ENCODE measurements around the gene FBXO3. TPM values are rescaled to one million over a fixed set of nuclear protein-coding genes. Genes with fewer than 3 reads are reported as not detected.
"Not testable (repeated sequence)": the region's sequence is repeated elsewhere in the genome, so short reads cannot be mapped to it uniquely, and the experiment has no call there.

The FBXO3 gene, protein sequence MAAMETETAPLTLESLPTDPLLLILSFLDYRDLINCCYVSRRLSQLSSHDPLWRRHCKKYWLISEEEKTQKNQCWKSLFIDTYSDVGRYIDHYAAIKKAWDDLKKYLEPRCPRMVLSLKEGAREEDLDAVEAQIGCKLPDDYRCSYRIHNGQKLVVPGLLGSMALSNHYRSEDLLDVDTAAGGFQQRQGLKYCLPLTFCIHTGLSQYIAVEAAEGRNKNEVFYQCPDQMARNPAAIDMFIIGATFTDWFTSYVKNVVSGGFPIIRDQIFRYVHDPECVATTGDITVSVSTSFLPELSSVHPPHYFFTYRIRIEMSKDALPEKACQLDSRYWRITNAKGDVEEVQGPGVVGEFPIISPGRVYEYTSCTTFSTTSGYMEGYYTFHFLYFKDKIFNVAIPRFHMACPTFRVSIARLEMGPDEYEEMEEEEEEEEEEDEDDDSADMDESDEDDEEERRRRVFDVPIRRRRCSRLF
- 41.7 and 48.8 TPM in 2 replicates for total RNA-seq (2014; rRNA removed; shearing (Covaris generic); ENCODE audit: low replicate concordance)

DNA sequence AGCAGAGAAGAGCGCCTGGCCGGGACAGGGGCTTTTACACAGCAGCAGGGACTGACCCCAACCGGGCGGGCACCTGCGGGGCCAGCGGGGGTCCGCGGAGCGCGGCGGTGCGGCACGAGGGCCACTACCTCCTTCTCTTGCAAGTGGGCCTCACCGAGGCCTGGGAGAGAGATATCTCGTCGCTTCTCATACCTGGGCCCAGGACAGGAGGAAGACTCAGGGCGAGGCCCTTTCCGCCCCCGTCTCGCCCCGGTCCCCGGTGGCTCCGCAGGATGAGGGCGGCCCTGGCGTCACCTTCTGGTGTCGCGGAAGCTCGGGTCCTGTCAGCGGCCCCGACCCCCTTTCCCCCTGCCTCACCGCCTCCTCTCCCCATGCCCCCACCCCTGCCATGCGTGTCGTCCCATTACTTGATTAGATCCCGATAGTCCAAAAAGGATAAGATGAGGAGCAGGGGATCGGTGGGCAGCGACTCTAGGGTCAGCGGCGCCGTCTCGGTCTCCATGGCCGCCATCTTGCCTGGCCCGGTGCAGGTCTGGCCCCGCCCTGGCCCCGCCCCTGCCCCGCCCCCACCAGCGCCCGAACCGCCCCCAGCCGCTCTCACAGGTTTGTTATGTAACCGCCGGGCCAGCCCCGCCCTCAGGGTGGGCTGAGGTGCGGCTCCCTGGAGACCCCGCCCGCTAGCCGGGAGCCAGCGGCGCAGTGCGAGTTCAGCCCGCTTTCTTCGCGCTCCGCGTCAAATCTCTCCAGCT, at the start of gene FBXO3:
FBXO3 (minus strand) TSS at position 534 of the 749 bp plus-strand sequence; CDS start at position 511, 23 bp downstream.
- peak within 1 kb of the TSS; percentile 84 for H3K4me3 ChIP-seq
- H3K36me3 ChIP-seq = no peaks in the 10 kb centered on the region
- peak; percentile 87 for DNase-seq
- H3K27me3 ChIP-seq = no peaks in the 10 kb centered on the region
- H3K9me3 ChIP-seq = no peaks in the 10 kb centered on the region

DNA sequence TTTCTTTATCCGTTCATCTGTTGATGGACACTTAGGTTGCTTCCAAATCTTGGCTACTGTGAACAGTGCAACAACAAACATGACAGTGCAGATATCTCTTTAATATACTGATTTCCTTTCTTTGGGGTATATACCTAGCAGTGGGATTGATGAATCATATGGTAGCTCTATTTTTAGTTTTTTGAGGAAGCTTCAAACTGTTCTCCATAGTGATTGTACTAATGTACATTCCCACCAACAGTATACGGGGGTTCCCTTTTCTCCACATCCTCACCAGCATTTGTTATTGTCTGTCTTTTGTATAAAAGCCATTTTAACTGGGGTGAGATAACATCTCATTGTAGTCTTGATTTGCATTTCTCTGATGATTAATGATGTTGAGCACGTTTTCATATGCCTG, 48.7 kb upstream of the FBXO3 start:
- H3K27me3 ChIP-seq = peaks cover 47% of the 10 kb centered on the region
- H3K36me3 ChIP-seq, H3K4me3 ChIP-seq, DNase-seq, H3K9me3 ChIP-seq: not testable (repeated sequence)

DNA sequence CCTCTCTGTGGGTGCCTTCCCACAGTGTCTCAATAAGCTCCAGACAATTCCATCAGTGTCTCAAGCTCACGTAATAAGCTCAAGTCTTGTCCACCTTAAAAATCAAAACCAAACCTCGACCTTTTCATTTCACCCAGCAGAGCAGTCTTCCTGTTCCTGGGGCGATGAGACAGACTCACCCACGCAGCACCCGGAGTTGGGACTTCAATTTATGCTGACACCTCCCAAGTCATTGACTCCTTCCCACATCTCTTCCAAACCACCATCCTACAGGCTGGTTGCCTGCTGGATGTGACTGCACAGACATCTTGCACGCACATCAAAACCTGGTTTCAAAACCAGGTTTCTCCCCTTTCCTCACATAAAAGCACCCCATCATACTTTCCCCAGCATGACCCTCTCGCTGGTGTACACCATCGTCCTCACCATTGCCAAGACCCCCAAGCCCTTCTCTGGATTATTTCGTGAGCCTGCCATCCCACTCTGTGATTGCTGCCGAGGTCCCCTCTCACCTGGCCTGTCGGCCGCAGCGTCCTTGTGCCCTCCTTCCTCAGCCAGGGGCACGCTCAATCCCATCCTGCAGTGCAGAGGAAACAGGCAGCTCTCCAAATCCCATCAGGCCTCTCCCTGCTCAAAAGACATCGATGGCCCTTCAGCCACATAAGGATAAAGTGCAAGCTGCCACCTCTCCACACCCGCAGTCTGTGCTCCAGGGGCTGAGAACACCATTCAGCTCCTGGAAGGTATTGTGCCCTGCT, 45.1 kb upstream of the FBXO3 start:
- no peak for DNase-seq
- Histone ChIP-seq H3K27me3 (peaks cover 53% of the 10 kb centered on the region), H3K4me3 (no peak overlapping the region), H3K36me3 (no peaks in the 10 kb centered on the region), H3K9me3 (no peaks in the 10 kb centered on the region)

DNA sequence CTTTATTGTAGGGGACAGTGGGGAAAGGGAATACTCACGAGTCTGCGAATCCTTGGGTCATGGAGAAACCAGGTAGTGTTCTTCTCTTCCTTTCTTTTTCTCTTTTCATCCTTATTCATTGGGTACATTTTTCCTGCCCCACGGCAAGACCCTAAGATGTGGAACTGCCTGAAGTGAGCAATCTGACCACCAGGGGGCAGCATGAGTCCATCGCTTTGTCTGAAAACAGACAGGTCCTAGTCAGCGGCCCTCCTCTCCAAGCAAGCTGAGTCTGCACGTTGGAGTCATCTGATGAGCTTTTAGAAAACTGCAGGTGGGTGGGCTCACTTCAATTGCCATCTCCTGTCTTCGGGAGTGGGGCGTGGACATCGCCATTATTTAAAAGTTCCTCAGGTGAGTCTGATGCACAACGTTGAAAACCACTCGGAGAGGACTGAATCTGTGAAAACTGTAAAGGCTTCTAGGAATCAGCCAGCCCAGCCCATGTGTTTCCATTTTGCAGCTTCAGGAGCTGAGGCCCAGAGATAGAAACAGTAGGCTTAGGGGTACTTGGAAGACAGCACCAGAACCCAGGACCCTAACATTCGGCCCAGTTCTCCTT, 34.0 kb upstream of the FBXO3 start:
- 0 out of 2 replicates have a peak, but pooled peaks cover 4% of the 10 kb centered on the region for H3K27me3 ChIP-seq
- H3K4me3 ChIP-seq = no peak overlapping the region
- no peaks in the 10 kb centered on the region for H3K9me3 ChIP-seq
- DNase-seq = peak; percentile 76
- H3K36me3 ChIP-seq = no peaks in the 10 kb centered on the region

DNA sequence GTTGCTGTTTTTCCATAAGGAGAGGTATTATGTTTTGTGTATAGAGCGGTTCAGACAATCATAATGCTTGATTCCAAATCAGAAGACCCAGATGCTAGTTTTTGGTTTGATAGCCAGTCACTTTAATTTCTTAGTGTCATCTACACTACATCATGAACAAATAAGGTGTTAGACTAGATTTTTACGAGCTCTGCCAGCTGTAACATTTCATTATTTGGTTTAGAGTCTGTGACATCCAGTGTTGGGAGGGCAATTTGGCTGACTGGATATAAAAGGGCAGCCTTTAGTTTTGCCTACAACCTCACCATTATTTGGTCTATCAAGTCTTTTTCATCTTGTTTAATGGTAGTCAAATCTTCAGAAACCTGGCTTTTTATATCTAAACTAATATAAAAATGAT, 30.2 kb upstream of the FBXO3 start:
- H3K9me3 ChIP-seq = no peaks in the 10 kb centered on the region
- DNase-seq = no peak
- H3K4me3 ChIP-seq = no peak overlapping the region
- no peaks in the 10 kb centered on the region for H3K36me3 ChIP-seq
- peaks cover 4% of the 10 kb centered on the region; the same call in 1 of the 2 replicates for H3K27me3 ChIP-seq

DNA sequence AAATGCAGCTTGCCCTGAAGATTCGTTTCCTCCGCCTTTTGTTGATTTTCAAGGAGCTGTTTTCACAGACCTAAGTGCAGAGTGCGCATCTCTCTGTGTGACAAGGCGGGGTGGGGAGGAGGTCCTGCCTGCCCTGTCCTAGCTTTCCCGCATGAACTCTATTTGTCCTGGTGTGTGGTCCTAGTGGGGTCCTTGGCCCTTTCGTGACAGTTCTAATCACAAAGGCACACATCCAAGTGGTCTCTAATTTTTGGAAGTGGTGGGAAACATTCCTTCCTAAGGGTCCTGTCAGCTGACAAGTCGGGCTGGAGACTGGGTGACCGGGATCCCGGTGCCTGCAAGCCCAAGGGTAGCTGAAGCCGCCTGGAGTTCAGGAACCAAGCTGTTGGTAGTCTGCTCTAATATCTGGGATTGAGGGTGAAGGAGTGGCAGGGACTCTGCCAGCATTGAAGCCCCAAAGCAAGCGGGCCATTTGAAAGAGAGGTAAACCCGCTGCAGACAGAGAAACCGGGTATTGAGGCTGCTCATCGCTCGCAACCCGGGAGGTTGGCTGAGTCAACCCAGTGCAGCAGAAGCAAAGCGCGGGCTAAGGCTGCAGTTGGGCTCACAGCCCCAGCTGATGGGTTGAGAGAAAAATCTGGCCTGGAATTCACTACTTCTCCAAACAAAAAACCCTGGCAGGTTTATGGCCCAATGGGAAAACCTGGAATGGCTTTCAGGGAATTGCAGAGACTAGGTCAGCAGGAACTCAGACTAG, 28.1 kb upstream of the FBXO3 start:
- Histone ChIP-seq H3K9me3 (no peaks in the 10 kb centered on the region), H3K4me3 (peak overlapping the region; percentile 14), H3K27me3 (peaks cover 15% of the 10 kb centered on the region), H3K36me3 (no peaks in the 10 kb centered on the region)
- peak; percentile 83 for DNase-seq

DNA sequence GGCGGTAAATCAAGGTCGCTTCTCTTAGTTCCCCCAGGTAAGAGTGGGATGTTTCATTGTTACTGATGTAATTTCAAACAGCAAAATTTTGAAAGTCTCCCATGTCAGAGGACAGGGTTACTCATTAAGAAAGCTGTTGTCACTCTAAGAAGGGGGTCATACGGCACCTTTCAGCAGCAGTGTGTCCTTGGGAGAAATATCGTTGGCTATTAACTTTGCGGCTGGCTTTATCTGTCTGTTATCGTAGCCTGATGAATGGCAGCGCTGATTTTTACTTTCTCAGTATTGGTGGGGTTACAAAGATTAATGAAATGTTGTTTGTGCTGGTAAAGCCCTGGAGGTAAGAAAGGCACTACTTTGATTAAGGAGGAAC, 27.5 kb upstream of the FBXO3 start:
- Histone ChIP-seq H3K4me3 (no peak overlapping the region), H3K9me3 (no peaks in the 10 kb centered on the region), H3K36me3 (no peaks in the 10 kb centered on the region), H3K27me3 (peaks cover 18% of the 10 kb centered on the region)
- DNase-seq = no peak

DNA sequence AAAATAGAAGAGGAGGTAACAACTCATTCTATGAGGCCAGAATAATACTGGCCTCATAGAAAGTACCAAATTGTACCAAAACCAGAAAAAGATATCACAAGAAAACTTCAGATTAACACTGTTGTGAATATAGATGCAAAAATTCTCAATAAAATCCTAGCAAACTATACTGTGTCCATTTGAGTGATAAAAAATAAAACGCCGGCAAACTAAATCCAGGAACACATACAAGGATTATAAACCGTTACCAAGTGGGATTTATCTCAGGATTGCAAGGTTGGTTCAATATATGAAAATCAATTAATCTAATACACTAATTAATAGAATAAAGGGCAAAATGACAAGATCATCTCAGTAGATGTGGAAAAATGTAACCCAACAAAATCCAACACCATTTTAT, 23.6 kb upstream of the FBXO3 start:
- H3K36me3 ChIP-seq = no peaks in the 10 kb centered on the region
- peaks cover 10% of the 10 kb centered on the region for H3K9me3 ChIP-seq
- H3K27me3 ChIP-seq = peaks cover 28% of the 10 kb centered on the region
- no peak for DNase-seq
- H3K4me3 ChIP-seq = no peak overlapping the region

DNA sequence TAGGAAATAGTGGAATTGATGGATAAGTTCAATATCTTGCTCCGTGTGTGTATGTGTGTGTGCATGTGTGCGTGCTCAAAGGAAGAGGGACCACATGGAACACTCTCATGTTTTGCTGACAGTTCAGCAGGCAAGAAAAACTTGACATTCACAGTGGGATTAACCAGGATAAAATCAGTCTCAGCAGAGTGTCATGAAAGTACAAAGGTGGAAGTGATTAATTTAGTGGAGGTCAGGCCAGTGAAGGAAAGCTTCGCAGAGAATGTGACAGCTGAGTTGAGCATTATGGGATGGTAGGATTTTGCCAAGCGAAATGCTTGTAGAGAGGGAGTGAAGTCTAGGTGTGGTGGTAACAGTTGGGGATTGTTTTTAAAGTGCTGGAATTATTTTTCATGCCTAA, 15.7 kb upstream of the FBXO3 start:
- peaks cover 20% of the 10 kb centered on the region for H3K27me3 ChIP-seq
- H3K9me3 ChIP-seq = peaks cover 6% of the 10 kb centered on the region
- no peak overlapping the region for H3K4me3 ChIP-seq
- H3K36me3 ChIP-seq = no peaks in the 10 kb centered on the region
- no peak for DNase-seq

DNA sequence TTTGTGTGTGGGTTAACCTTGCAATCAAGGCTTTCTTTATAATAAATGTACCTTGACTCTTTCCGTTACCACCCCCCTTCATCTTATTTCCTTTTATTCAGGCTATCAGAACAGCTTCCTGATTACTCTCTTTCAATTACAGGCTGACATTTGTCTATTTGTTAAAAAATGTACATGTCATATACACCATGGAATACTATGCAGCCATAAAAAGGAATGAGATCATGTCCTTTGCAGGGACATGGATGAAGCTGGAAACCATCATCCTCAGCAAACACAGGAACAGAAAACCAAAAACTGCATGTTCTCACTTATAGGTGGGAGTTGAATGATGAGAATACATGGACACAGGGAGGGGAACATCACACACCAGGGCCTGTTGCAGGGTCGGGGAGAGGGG, 13.8 kb upstream of the FBXO3 start:
- H3K9me3 ChIP-seq, H3K4me3 ChIP-seq, H3K36me3 ChIP-seq, DNase-seq: not testable (repeated sequence)
- H3K27me3 ChIP-seq = peaks cover 14% of the 10 kb centered on the region

DNA sequence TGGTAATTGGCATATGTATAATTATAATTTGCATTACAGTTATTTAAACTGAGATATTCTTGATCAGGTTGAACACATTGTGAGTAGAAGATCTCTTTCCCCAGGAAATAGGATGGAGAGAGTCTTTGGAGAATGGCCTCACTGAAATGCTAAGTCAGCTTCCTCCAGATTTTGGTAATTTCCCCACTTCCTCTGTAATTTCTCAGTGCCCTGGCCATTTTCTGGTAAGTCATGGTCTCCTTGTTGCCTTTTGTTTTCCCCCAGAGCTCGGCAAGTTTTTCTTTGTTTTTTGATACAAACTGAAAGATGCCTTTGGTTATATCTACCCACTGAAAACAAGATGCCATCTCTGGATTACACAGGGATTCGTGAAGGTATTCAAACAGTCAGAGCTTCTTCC, 12.8 kb upstream of the FBXO3 start:
- Histone ChIP-seq H3K4me3 (no peak overlapping the region), H3K36me3 (no peaks in the 10 kb centered on the region), H3K27me3 (peaks cover 14% of the 10 kb centered on the region), H3K9me3 (no peaks in the 10 kb centered on the region)
- no peak for DNase-seq

DNA sequence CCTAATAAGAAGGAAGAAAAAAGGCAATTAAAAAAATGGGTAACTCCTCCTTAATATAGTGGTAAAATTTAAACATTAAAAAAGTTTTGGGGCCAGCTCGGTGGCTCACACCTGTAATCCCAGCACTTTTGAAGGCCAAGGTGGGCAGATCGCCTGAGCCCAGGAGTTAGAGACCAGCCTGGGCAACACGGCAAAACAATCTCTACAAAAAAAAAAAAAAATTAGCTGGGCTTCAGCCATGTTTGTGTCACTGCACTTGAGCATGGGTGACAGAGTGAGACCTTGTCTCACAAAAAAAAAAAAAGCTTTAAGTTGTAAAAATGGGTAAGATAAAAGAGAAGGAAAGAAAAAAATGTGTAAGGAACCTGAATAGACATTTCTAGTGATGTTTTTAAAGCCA, 11.3 kb upstream of the FBXO3 start:
- H3K9me3 ChIP-seq = no peaks in the 10 kb centered on the region
- no peak for DNase-seq
- no peak overlapping the region for H3K4me3 ChIP-seq
- H3K36me3 ChIP-seq = no peaks in the 10 kb centered on the region
- H3K27me3 ChIP-seq = peaks cover 7% of the 10 kb centered on the region

DNA sequence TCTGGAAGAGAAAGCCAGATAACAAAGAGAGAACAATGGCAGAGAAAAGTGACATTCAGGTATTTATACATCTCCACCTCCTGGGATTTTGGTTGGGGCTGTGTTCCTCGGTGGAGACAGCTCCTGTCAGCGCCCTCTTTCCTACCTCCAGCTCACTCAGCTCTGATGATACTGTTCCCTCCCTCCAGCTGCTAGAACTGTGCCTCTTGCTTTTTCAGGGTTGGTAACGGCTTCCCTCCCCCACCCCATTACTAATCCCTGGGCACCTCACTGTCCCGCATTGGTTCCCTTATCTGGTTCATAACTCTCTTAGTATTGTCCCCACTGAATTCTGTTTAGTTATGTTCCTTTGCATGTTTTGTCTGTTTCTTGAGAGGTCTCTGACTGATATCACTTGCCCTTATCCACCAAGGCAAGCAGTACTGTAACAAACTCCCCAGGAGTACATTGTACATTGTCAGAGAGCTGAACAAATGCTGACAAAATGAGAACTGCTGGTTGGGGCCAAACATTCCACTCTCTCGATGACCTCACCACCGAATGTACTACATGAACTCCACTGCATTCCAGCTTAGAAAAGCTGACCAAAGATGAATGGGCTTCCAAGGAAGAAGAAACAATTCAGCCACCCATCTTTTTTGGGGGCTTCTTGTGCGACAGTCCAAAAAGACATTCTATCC, 5.7 kb upstream of the FBXO3 start:
- H3K36me3 ChIP-seq = no peaks in the 10 kb centered on the region
- H3K9me3 ChIP-seq = no peaks in the 10 kb centered on the region
- H3K27me3 ChIP-seq = no peaks in the 10 kb centered on the region; the same call in 1 of the 2 replicates
- no peak overlapping the region for H3K4me3 ChIP-seq
- peak; percentile 38 for DNase-seq

DNA sequence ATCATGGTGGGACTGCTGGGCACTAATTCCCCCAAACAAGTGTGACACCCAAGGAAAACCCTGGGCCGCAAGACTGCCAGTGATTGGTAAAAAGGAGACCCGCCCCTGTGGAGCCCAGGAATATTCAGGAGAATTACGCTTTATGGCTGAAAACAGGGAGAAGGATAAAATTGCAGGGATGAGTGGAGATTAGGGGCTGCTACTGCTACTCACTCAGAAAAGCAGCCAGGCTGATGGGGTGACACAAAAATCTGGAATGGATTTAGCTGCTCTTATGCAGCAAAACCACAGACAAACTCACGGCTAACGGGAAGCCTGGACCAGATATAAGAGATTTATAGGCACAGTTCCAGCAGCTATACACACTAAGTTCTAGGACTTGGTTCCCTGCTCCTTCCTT, 4.4 kb upstream of the FBXO3 start:
- H3K9me3 ChIP-seq = no peaks in the 10 kb centered on the region
- no peaks in the 10 kb centered on the region for H3K36me3 ChIP-seq
- H3K27me3 ChIP-seq = no peaks in the 10 kb centered on the region
- DNase-seq = no peak
- H3K4me3 ChIP-seq = no peak overlapping the region

DNA sequence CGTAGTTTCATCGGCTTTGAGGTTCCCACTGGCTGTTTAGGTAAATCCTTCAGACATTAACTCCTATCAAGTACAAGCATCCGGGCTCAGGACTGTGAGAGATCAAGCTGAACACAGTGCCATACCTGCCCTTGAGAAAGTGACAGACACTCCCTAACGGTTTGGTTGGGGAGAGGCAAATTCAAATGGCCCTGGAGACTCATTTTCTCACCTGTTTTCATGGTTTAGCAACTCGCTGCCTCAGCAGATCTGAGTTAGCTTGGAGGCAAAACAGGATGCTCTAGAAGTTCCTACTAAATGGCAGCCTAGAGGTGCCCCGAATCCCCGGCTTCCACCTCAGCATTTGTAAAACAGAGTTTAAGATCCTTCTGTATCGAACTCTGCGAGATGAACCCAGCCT, 3.6 kb upstream of the FBXO3 start:
- Histone ChIP-seq H3K36me3 (no peaks in the 10 kb centered on the region), H3K4me3 (no peak overlapping the region), H3K27me3 (no peaks in the 10 kb centered on the region), H3K9me3 (no peaks in the 10 kb centered on the region)
- DNase-seq = no peak

Data from MG63 (cell line).